ENCODE data around the gene CAMTA1.
A peak's percentile ranks its signal among the peaks of the same experiment; 100 is the strongest.

Gene CAMTA1

GRCh38 chr1:7664147-7664892 is 879.1 kb downstream of the CAMTA1 start:
- DNase-seq, result no peak

GRCh38 chr1:7664893-7665250 is 879.6 kb downstream of the CAMTA1 start:
- no peak for DNase-seq

GRCh38 chr1:7666249-7666648 is 881.0 kb downstream of the CAMTA1 start:
- DNase-seq, result no peak

GRCh38 chr1:7667159-7667558 is 881.9 kb downstream of the CAMTA1 start:
- no peak for DNase-seq

GRCh38 chr1:7667625-7668218 is 882.5 kb downstream of the CAMTA1 start:
- peak; percentile 62 to 73 for DNase-seq

GRCh38 chr1:7669559-7670311 is 884.5 kb downstream of the CAMTA1 start:
- DNase-seq, result peak; percentile 61 to 63

- no peak for DNase-seq
Measured at GRCh38 chr1:7670334-7671145, 885.3 kb downstream of the CAMTA1 start.

GRCh38 chr1:7671146-7671465 is 885.9 kb downstream of the CAMTA1 start:
- no peak for DNase-seq

- no peak for DNase-seq
Measured at GRCh38 chr1:7671676-7672075, 886.4 kb downstream of the CAMTA1 start.

GRCh38 chr1:7672864-7673263 is 887.6 kb downstream of the CAMTA1 start:
- DNase-seq, result no peak

GRCh38 chr1:7674972-7675371 is 889.7 kb downstream of the CAMTA1 start:
- DNase-seq, result no peak

GRCh38 chr1:7675431-7676273 is 890.4 kb downstream of the CAMTA1 start:
- no peak for DNase-seq

- no peak for DNase-seq
Measured at GRCh38 chr1:7676274-7676945, 891.2 kb downstream of the CAMTA1 start.

- no peak for DNase-seq
Measured at GRCh38 chr1:7677111-7677510, 891.9 kb downstream of the CAMTA1 start.

GRCh38 chr1:7677815-7678214 is 892.6 kb downstream of the CAMTA1 start:
- DNase-seq, result no peak

GRCh38 chr1:7678491-7679158 is 893.4 kb downstream of the CAMTA1 start:
- no peak for DNase-seq

GRCh38 chr1:7679159-7679872 is 894.1 kb downstream of the CAMTA1 start:
- no peak for DNase-seq

- DNase-seq, result no peak
Measured at GRCh38 chr1:7679873-7680206, 894.6 kb downstream of the CAMTA1 start.

- DNase-seq, result peak; percentile 19 to 30
Measured at GRCh38 chr1:7680207-7680954, 895.1 kb downstream of the CAMTA1 start.

GRCh38 chr1:7680955-7681268 is 895.7 kb downstream of the CAMTA1 start:
- peak in 1 of 2 experiments; percentile 14 for DNase-seq

Measured in NCI-H1930 (cell line).